Measurements from ENCODE around the gene IGFL3.

IGFL3 gene

GRCh38 chr19:46141421-46141820 is 16.9 kb upstream of the IGFL3 start:
- no peak for TF ChIP-seq JUND (IDR thresholded peaks at IDR 0.05; ENCODE audit: low read depth)
- in situ Hi-C loops (cut with HindIII; ENCODE audit: low pct_unique_long_range_greater_than_20kb, low sequenced_read_pairs): no loop called here

GRCh38 chr19:46137915-46138473 is 13.5 kb upstream of the IGFL3 start:
- in situ Hi-C loops (cut with HindIII; ENCODE audit: low pct_unique_long_range_greater_than_20kb, low sequenced_read_pairs): no loop called here
- TF ChIP-seq JUND (IDR thresholded peaks at IDR 0.05; ENCODE audit: low read depth): no peak

More at GRCh38 chr19:46141421-46141820, 16.9 kb upstream of the IGFL3 start:
- no peak for DNase-seq (ENCODE audit: low read depth in 1 of 2, low spot score in 1 of 2)

GRCh38 chr19:46134527-46134926 is 10.0 kb upstream of the IGFL3 start:
- in situ Hi-C loops (cut with HindIII; ENCODE audit: low pct_unique_long_range_greater_than_20kb, low sequenced_read_pairs): no loop called here
- no peak for TF ChIP-seq JUND (IDR thresholded peaks at IDR 0.05; ENCODE audit: low read depth)
- no peak for DNase-seq (ENCODE audit: low read depth in 1 of 2, low spot score in 1 of 2)

More at GRCh38 chr19:46137915-46138473, 13.5 kb upstream of the IGFL3 start:
- DNase-seq (ENCODE audit: low read depth in 1 of 2, low spot score in 1 of 2): no peak

GRCh38 chr19:46133777-46134241 is 9.3 kb upstream of the IGFL3 start:
- DNase-seq (ENCODE audit: low read depth in 1 of 2, low spot score in 1 of 2): no peak
- in situ Hi-C loops (cut with HindIII; ENCODE audit: low pct_unique_long_range_greater_than_20kb, low sequenced_read_pairs): no loop called here
- TF ChIP-seq JUND (IDR thresholded peaks at IDR 0.05; ENCODE audit: low read depth): no peak

- peak in 1 of 2 experiments; percentile 88 for DNase-seq (ENCODE audit: low read depth in 1 of 2, low spot score in 1 of 2)
- no peak for TF ChIP-seq JUND (IDR thresholded peaks at IDR 0.05; ENCODE audit: low read depth)
- in situ Hi-C loops (cut with HindIII; ENCODE audit: low pct_unique_long_range_greater_than_20kb, low sequenced_read_pairs): no loop called here
Measured at GRCh38 chr19:46133101-46133627, 8.7 kb upstream of the IGFL3 start.

- DNase-seq (ENCODE audit: low read depth in 1 of 2, low spot score in 1 of 2): no peak
- in situ Hi-C loops (cut with HindIII; ENCODE audit: low pct_unique_long_range_greater_than_20kb, low sequenced_read_pairs): no loop called here
- TF ChIP-seq JUND (IDR thresholded peaks at IDR 0.05; ENCODE audit: low read depth): no peak
Measured at GRCh38 chr19:46132508-46133100, 8.1 kb upstream of the IGFL3 start.

GRCh38 chr19:46131485-46132143 is 7.1 kb upstream of the IGFL3 start:
- in situ Hi-C loops (cut with HindIII; ENCODE audit: low pct_unique_long_range_greater_than_20kb, low sequenced_read_pairs): no loop called here
- TF ChIP-seq JUND (IDR thresholded peaks at IDR 0.05; ENCODE audit: low read depth): no peak
- DNase-seq (ENCODE audit: low read depth in 1 of 2, low spot score in 1 of 2): no peak

GRCh38 chr19:46126086-46126580 is 1.6 kb upstream of the IGFL3 start:
- no peak for TF ChIP-seq JUND (IDR thresholded peaks at IDR 0.05; ENCODE audit: low read depth)
- in situ Hi-C loops (cut with HindIII; ENCODE audit: low pct_unique_long_range_greater_than_20kb, low sequenced_read_pairs): no loop called here
- no peak for DNase-seq (ENCODE audit: low read depth in 1 of 2, low spot score in 1 of 2)

GRCh38 chr19:46125447-46125846 is 959 bp upstream of the IGFL3 start:
- TF ChIP-seq JUND (IDR thresholded peaks at IDR 0.05; ENCODE audit: low read depth): no peak
- in situ Hi-C loops (cut with HindIII; ENCODE audit: low pct_unique_long_range_greater_than_20kb, low sequenced_read_pairs): no loop called here
- DNase-seq (ENCODE audit: low read depth in 1 of 2, low spot score in 1 of 2): no peak

- in situ Hi-C loops (cut with HindIII; ENCODE audit: low pct_unique_long_range_greater_than_20kb, low sequenced_read_pairs): no loop called here
- DNase-seq (ENCODE audit: low read depth in 1 of 2, low spot score in 1 of 2): no peak
- TF ChIP-seq JUND (IDR thresholded peaks at IDR 0.05; ENCODE audit: low read depth): no peak
Measured at GRCh38 chr19:46118136-46118535, 6.4 kb downstream of the IGFL3 start.

GRCh38 chr19:46116121-46116520 is 8.4 kb downstream of the IGFL3 start:
- no peak for TF ChIP-seq JUND (IDR thresholded peaks at IDR 0.05; ENCODE audit: low read depth)
- in situ Hi-C loops (cut with HindIII; ENCODE audit: low pct_unique_long_range_greater_than_20kb, low sequenced_read_pairs): no loop called here
- DNase-seq (ENCODE audit: low read depth in 1 of 2, low spot score in 1 of 2): no peak

- no peak for DNase-seq (ENCODE audit: low read depth in 1 of 2, low spot score in 1 of 2)
- no peak for TF ChIP-seq JUND (IDR thresholded peaks at IDR 0.05; ENCODE audit: low read depth)
- in situ Hi-C loops (cut with HindIII; ENCODE audit: low pct_unique_long_range_greater_than_20kb, low sequenced_read_pairs): no loop called here
Measured at GRCh38 chr19:46115396-46116106, 8.9 kb downstream of the IGFL3 start.

Measured in T47D (cell line).